Stomach (tissue), 4 donors: ENCODE data around the gene PDCD1.

Experiments
- POLR2A ChIP-seq, 4 donors: fragments of 450-650 bp; IDR thresholded peaks; one replicate each; pipeline ENCODE4 v1.6.1; 2016; ENCODE audit warnings: antibody characterized with exemption in 4 of 4, control low read depth in 2 of 4, mild to moderate bottlenecking in 1 of 4, moderate library complexity in 1 of 4
- POLR2AphosphoS5 ChIP-seq, 3 donors: sonication (generic); formaldehyde crosslinking; IDR thresholded peaks; one replicate each; pipeline ENCODE4 v1.6.1; 2016; ENCODE audit warnings: antibody characterized with exemption in 3 of 3
- TF ChIP-seq, protein P1 (sequence below), 7 experiments: fragments of 450-650 bp in 4 of 7; fragments of 200-600 bp in 3 of 7; sonication (generic) in 3 of 7; IDR thresholded peaks; one replicate each; pipeline ENCODE4 v1.5.1; 2016 to 2019; ENCODE audit warnings: antibody characterized with exemption in 7 of 7, control low read depth in 2 of 7, mild to moderate bottlenecking in 1 of 7

- TF ChIP-seq, protein P1, sequence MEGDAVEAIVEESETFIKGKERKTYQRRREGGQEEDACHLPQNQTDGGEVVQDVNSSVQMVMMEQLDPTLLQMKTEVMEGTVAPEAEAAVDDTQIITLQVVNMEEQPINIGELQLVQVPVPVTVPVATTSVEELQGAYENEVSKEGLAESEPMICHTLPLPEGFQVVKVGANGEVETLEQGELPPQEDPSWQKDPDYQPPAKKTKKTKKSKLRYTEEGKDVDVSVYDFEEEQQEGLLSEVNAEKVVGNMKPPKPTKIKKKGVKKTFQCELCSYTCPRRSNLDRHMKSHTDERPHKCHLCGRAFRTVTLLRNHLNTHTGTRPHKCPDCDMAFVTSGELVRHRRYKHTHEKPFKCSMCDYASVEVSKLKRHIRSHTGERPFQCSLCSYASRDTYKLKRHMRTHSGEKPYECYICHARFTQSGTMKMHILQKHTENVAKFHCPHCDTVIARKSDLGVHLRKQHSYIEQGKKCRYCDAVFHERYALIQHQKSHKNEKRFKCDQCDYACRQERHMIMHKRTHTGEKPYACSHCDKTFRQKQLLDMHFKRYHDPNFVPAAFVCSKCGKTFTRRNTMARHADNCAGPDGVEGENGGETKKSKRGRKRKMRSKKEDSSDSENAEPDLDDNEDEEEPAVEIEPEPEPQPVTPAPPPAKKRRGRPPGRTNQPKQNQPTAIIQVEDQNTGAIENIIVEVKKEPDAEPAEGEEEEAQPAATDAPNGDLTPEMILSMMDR (IDR thresholded peaks at IDR 0.05) = no peak
- TF ChIP-seq POLR2A (IDR thresholded peaks at IDR 0.05) = no peak
- no peak for TF ChIP-seq POLR2AphosphoS5 (IDR thresholded peaks at IDR 0.05)
These were observed 4.9 kb upstream of the PDCD1 start for GRCh38 chr2:241863536-241863954.
